Choroid plexus epithelial cell (primary cell): Measurements from ENCODE around the gene LGALS7B.
"Not testable (repeated sequence)": the region's sequence is repeated elsewhere in the genome, so short reads cannot be mapped to it uniquely, and the experiment has no call there.

Experiments
- DNase-seq: peaks from one replicate; pipeline ENCODE4 v3.0.0-alpha.2; 2010; ENCODE audit warnings: low read depth
- H3K4me3 ChIP-seq: 2 replicates; pipeline ENCODE4 v1.5.1; 2011; ENCODE audit warnings: low read depth, mild to moderate bottlenecking, control low read depth, low read length, moderate library complexity
- TF ChIP-seq, protein P1 (sequence below): conservative IDR thresholded peaks from 2 replicates; pipeline ENCODE4 v1.5.1; 2011; ENCODE audit warnings: low read depth, mild to moderate bottlenecking, control low read depth, inconsistent platforms, low read length, moderate library complexity

LGALS7B gene

DNA sequence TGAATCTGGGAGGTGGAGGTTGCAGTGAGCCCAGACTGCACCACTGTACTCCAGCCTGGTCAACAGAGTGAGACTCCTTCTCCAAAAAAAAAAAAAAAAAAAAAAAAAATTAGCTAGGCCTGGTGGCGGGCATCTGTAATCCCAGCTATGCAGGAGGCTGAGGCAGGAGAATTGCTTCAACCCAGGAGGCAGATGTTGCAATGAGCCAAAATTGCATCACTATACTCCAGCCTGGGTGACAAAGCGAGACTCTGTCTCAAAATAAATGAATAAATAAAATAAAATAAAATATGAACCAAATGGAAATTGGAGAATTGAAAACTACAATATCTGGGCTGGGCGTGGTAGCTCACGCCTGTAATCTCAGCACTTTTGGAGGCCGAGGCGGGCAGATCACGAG, 40.2 kb downstream of the LGALS7B start:
- not testable (repeated sequence) for H3K4me3 ChIP-seq
- peak; percentile 75 for DNase-seq
- TF ChIP-seq, protein P1, sequence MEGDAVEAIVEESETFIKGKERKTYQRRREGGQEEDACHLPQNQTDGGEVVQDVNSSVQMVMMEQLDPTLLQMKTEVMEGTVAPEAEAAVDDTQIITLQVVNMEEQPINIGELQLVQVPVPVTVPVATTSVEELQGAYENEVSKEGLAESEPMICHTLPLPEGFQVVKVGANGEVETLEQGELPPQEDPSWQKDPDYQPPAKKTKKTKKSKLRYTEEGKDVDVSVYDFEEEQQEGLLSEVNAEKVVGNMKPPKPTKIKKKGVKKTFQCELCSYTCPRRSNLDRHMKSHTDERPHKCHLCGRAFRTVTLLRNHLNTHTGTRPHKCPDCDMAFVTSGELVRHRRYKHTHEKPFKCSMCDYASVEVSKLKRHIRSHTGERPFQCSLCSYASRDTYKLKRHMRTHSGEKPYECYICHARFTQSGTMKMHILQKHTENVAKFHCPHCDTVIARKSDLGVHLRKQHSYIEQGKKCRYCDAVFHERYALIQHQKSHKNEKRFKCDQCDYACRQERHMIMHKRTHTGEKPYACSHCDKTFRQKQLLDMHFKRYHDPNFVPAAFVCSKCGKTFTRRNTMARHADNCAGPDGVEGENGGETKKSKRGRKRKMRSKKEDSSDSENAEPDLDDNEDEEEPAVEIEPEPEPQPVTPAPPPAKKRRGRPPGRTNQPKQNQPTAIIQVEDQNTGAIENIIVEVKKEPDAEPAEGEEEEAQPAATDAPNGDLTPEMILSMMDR, result peak; percentile 6

DNA sequence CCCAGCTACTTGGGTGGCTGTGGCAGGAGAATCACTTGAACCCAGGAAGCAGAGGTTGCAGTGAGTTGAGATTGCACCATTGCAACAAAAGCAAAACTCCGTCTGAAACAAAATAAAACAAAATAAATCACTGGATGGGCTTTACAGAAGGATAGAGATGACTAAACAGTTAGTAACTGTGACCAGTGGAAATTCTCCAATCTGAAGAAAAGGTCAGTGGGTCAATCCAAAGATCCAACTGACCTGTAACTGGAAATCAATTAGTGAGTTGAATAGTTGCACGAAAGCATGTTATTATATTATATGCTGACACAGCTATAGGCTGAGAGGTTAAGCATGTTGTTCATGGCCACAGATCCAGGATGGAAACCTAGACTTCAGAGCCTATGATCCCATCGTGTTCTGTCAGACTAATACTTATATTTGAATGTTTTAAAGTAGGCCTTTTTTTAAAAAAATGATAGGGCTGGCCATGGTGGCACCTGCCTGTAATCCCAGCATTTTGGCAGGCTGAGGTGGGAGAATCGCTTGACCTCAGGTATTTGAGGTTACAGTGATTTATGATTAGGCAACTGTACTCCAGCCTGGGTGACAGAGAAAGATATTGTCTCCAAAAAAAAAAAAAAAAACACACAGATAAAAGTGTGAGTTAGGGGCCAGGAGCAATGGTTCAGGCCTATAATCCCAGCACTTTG, 41.2 kb downstream of the LGALS7B start:
- DNase-seq, result peak; percentile 47
- TF ChIP-seq, protein P1, result no peak

GRCh38 chr19:38831142-38831605, 42.2 kb downstream of the LGALS7B start:
- TF ChIP-seq, protein P1, result no peak
- peak overlapping the region; percentile 76 for H3K4me3 ChIP-seq
- DNase-seq, result peak; percentile 99

More for the DNA sequence above, 41.2 kb downstream of the LGALS7B start:
- H3K4me3 ChIP-seq, result no peak overlapping the region

- H3K4me3 ChIP-seq, result no peak overlapping the region
- DNase-seq, result no peak
- TF ChIP-seq, protein P1, result no peak
Observed at GRCh38 chr19:38833092-38833425, 44.1 kb downstream of the LGALS7B start.

DNA sequence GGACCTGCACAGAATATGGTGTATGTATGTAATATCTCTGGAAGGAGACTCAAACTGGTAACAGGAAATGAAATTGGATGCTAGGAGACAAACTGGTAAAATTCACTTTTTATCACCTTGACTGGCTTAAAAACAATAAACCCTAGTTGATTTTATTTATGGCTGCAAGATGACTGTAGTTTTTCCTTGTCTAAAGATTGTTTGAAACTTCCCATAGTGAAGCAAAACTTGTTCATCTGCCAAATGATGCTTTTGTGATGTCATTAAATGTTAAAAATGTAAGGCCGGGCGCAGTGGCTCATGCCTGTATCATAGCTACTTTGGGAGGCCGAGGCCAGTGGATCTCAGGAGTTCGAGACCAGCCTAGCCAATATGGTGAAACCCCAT, 45.1 kb downstream of the LGALS7B start:
- no peak overlapping the region for H3K4me3 ChIP-seq
- no peak for DNase-seq
- TF ChIP-seq, protein P1, result no peak

DNA sequence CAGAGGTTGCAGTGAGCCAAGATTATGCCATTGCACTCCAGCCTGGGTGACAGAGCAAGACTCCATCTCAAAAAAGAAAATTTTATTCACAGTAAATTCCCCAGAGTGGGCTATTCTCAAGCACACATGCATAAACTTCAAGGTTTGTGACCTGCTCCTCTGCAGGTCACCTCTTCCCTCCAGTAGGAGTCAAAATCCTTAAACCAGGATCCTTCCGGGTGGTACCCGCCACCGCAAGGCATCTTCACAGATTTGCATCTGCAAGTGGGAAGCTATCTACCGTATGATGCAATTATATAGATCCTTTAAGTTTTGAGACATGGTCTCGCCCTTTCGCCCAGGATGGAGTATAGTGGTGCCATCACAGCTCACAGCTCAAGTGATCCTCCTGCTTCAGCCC, 45.6 kb downstream of the LGALS7B start:
- H3K4me3 ChIP-seq, result no peak overlapping the region
- TF ChIP-seq, protein P1, result no peak
- no peak for DNase-seq
